Dermis microvascular lymphatic vessel endothelial cell (primary cell): ENCODE results near the gene ENOPH1. TPM values are rescaled to one million over a fixed set of nuclear protein-coding genes. Genes with fewer than 3 reads are reported as not detected.

Experiments
- DNase-seq, 2 donors: peaks; one replicate each; pipeline versions ENCODE4 v3.0.0 to v3.0.0-alpha.2; 2010; ENCODE audit warnings: low read depth in 2 of 2
- total RNA-seq: library from RNA; depleted of rRNA; stranded (reverse); fragments of >200 nt; gene quantifications from 2 replicates; pipeline ENCODE4 v1.2.1, GENCODE V29; 2014

Gene ENOPH1
- total RNA-seq, 1 donor from 2014 or later = 35.3 TPM

GRCh38 chr4:82428526-82428968, 1.8 kb upstream of the ENOPH1 start:
- no peak for DNase-seq

GRCh38 chr4:82428969-82429727, 1.2 kb upstream of the ENOPH1 start:
- DNase-seq = peak; percentile 73 to 91

GRCh38 chr4:82429728-82430192, 630 bp upstream of the ENOPH1 start:
- peak in 1 of 2 donors; percentile 25 for DNase-seq

GRCh38 chr4:82430964-82431745, 765 bp downstream of the ENOPH1 start:
- no peak for DNase-seq

- no peak for DNase-seq
Measured at GRCh38 chr4:82431831-82432230, 1.4 kb downstream of the ENOPH1 start.

GRCh38 chr4:82432596-82432995, 2.2 kb downstream of the ENOPH1 start:
- DNase-seq = no peak

- no peak for DNase-seq
Measured at GRCh38 chr4:82433791-82434190, 3.4 kb downstream of the ENOPH1 start.

- no peak for DNase-seq
Measured at GRCh38 chr4:82434949-82435348, 4.6 kb downstream of the ENOPH1 start.

- no peak for DNase-seq
Measured at GRCh38 chr4:82436130-82436529, 5.7 kb downstream of the ENOPH1 start.

- no peak for DNase-seq
Measured at GRCh38 chr4:82436780-82437179, 6.4 kb downstream of the ENOPH1 start.

- DNase-seq = no peak
Measured at GRCh38 chr4:82437285-82438005, 7.1 kb downstream of the ENOPH1 start.

GRCh38 chr4:82439088-82439487, 8.7 kb downstream of the ENOPH1 start:
- DNase-seq = no peak

GRCh38 chr4:82447886-82448285, 17.5 kb downstream of the ENOPH1 start:
- DNase-seq = no peak

GRCh38 chr4:82450966-82451755, 20.8 kb downstream of the ENOPH1 start:
- no peak for DNase-seq

- DNase-seq = no peak
Measured at GRCh38 chr4:82452026-82452425, 21.6 kb downstream of the ENOPH1 start.

GRCh38 chr4:82457266-82457665, 26.9 kb downstream of the ENOPH1 start:
- peak in 1 of 2 donors; percentile 30 for DNase-seq

- no peak for DNase-seq
Measured at GRCh38 chr4:82458729-82459128, 28.3 kb downstream of the ENOPH1 start.

- no peak for DNase-seq
Measured at GRCh38 chr4:82461710-82462109, 31.3 kb downstream of the ENOPH1 start.

GRCh38 chr4:82462415-82462831, 32.0 kb downstream of the ENOPH1 start:
- DNase-seq = peak; percentile 72 to 84

- no peak for DNase-seq
Measured at GRCh38 chr4:82463221-82463620, 32.8 kb downstream of the ENOPH1 start.

- peak in 1 of 2 donors; percentile 44 for DNase-seq
Measured at GRCh38 chr4:82467471-82467870, 37.1 kb downstream of the ENOPH1 start.
